ENCODE data around the gene ANKRD31.

DNA sequence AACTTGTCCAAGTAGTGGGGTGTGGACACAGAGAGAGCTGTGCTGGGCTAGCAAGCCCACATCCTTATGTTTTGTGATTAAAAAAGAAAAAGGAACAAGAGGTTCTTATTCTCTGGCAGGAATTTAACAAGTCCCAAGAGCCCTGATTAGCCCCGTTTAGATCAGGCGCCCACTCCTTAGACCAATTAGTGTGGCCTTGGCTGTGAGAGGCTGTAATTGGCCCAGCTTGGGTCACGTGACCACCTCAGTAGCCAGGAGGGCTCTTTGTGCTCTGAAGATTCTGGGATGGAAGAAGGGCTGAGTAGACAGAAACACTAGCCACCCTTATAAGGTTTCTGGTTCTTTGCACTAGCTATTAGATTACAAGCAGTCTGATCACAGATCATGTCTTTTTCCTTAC, 215.5 kb downstream of the ANKRD31 start:
- TF ChIP-seq, protein P1, sequence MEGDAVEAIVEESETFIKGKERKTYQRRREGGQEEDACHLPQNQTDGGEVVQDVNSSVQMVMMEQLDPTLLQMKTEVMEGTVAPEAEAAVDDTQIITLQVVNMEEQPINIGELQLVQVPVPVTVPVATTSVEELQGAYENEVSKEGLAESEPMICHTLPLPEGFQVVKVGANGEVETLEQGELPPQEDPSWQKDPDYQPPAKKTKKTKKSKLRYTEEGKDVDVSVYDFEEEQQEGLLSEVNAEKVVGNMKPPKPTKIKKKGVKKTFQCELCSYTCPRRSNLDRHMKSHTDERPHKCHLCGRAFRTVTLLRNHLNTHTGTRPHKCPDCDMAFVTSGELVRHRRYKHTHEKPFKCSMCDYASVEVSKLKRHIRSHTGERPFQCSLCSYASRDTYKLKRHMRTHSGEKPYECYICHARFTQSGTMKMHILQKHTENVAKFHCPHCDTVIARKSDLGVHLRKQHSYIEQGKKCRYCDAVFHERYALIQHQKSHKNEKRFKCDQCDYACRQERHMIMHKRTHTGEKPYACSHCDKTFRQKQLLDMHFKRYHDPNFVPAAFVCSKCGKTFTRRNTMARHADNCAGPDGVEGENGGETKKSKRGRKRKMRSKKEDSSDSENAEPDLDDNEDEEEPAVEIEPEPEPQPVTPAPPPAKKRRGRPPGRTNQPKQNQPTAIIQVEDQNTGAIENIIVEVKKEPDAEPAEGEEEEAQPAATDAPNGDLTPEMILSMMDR (IDR thresholded peaks at IDR 0.05), result no peak
- TF ChIP-seq POLR2AphosphoS5 (IDR thresholded peaks at IDR 0.05; ENCODE audit: low read depth, low read length) (no peak), TCF7L2 (IDR thresholded peaks at IDR 0.05; ENCODE audit: low read depth, low read length) (no peak)
- TF ChIP-seq, protein P2, sequence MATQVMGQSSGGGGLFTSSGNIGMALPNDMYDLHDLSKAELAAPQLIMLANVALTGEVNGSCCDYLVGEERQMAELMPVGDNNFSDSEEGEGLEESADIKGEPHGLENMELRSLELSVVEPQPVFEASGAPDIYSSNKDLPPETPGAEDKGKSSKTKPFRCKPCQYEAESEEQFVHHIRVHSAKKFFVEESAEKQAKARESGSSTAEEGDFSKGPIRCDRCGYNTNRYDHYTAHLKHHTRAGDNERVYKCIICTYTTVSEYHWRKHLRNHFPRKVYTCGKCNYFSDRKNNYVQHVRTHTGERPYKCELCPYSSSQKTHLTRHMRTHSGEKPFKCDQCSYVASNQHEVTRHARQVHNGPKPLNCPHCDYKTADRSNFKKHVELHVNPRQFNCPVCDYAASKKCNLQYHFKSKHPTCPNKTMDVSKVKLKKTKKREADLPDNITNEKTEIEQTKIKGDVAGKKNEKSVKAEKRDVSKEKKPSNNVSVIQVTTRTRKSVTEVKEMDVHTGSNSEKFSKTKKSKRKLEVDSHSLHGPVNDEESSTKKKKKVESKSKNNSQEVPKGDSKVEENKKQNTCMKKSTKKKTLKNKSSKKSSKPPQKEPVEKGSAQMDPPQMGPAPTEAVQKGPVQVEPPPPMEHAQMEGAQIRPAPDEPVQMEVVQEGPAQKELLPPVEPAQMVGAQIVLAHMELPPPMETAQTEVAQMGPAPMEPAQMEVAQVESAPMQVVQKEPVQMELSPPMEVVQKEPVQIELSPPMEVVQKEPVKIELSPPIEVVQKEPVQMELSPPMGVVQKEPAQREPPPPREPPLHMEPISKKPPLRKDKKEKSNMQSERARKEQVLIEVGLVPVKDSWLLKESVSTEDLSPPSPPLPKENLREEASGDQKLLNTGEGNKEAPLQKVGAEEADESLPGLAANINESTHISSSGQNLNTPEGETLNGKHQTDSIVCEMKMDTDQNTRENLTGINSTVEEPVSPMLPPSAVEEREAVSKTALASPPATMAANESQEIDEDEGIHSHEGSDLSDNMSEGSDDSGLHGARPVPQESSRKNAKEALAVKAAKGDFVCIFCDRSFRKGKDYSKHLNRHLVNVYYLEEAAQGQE (IDR thresholded peaks at IDR 0.05; ENCODE audit: insufficient read depth in 1 of 2, low read depth in 2 of 2, low read length in 1 of 2), result no peak

Measured in Panc1 (cell line).